GM19324 (cell line): Measurements from ENCODE around the gene D2HGDH.

Source experiments
- ATAC-seq: cut with Tn5 transposase; IDR thresholded peaks from one replicate; pipeline ENCODE4 v1.9.1; 2021; ENCODE audit warnings: mild to moderate bottlenecking, moderate library complexity; ENCODE audit not compliant: unreplicated experiment, low FRiP score

The D2HGDH gene

DNA sequence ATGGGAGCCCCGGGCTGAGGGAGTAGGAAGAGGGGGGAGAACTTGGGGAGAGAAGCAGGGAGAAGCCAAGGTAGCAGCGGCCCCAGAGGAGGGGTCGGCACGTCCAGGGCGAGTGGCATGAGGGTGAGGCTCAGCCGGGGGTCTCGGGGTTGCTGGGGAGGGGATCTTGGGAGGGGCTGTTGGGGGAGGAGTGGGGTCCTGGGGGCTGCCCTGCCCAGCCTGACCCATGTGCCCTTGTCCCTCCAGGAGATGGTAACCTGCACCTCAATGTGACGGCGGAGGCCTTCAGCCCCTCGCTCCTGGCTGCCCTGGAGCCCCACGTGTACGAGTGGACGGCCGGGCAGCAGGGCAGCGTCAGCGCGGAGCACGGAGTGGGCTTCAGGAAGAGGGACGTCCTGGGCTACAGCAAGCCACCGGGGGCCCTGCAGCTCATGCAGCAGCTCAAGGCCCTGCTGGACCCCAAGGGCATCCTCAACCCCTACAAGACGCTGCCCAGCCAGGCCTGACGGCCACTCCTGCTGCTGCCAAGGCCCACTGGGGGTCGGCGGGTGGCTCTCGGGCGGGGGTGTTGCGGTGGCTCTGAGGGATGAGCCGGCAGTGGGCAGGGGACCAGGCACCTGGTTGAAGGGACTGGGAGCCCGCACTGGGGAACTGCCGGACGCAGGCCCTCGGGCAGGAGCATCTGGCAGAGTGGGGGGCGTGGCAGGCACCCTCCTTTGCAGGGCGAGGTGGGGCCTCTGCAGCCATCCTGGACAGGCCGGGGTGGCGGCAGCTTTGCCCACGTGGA is 33.2 kb downstream of the D2HGDH start:
- ATAC-seq: no peak

DNA sequence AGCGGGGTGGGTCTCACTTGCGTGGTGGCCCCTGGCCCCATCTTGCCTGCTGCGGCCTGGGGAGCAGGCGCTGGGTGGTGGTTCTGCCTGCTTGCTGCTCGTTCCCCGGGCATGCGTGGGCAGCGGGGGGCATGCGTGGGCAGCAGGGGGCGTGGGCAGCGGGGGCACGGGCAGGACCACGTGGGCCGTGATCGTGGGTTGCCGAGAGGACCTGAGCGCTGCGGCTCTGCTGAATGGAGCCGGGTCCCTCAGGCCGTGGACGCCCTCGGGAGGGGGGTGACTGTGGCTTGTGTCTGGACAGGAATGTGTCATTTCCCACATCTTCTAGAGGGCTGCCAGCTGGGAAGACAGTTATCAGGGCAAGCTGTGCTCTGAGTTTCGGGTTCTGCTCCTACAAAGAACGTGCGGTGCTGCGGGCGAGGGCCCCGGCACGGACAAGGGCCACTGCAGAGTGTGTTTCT is 33.9 kb downstream of the D2HGDH start:
- ATAC-seq: no peak

- no peak for ATAC-seq
Observed at GRCh38 chr2:241768850-241769249, 34.4 kb downstream of the D2HGDH start.

DNA sequence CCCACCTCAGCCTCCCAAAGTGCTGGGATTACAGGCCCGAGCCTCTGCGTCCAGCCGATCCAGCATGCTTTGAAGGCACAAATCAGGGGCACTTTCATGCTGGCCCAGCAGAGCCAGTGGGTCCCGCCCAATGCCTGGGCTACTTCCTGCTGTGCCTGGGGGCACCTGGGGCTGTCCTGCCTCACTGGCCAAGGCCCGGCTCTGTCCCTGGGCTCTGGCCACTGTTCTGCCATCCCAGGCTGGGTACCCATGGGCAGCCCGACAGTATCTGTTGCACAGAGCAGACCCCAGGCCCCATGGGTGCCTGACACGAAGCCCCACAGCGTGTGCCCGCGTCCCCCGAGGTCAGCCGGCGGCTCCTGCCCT is 35.4 kb downstream of the D2HGDH start:
- no peak for ATAC-seq

DNA sequence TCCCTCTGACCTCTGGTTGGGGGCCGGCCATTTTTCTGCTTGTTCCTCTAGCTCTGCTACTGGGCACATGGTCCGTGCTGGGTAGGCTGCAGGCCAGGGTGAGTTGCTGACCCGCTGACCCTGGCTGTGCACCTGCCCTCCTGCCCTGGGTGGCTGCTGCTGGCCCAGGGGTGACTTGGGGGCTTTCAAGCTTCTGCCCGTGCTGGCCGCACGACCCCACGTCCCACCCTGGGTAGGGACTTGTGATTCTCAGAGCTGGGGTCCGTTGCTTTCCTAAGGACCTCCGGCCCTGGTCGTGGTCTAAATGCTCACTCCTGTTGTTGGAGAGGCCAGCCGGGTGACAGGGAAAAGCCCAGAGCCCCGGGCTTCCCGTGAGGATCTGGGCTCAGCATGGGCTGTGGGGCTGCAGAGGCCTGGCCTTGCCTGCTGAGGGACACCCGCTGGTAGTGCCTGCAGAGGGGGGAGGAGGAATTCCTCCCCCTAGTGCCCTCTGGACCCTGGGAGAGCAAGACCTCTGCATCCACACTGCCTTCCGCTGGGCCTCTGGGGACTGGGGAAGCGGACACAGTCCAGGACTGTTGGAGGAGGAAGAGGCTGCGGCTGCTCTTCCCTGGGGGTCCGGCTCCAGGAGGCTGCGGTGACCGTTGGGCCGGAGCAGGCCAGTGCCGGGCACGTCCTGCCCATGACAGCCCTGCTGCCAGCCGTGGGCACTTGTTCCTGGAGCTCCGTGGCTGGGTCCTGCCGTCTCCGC is 35.9 kb downstream of the D2HGDH start:
- ATAC-seq: no peak

DNA sequence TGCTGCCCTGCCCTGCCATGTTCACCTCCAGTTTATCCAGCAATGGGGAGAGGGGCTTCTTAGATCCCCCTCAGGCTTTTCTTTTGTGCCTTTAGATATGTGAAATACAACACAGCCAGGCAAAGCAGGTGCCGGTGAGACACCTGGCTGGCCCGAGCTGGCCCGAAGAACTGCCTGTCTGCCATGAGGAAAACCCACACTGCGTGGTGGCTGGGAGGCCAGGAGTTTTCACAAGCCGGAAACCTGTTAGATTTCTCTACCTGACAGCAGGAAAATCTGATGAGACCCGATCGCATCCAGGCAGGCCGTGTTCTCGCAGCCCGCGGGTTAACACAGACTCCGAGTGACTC is 36.5 kb downstream of the D2HGDH start:
- ATAC-seq: no peak

- ATAC-seq: no peak
Observed at GRCh38 chr2:241771286-241772062, 37.0 kb downstream of the D2HGDH start.

GRCh38 chr2:241772063-241772499 is 37.7 kb downstream of the D2HGDH start:
- no peak for ATAC-seq

DNA sequence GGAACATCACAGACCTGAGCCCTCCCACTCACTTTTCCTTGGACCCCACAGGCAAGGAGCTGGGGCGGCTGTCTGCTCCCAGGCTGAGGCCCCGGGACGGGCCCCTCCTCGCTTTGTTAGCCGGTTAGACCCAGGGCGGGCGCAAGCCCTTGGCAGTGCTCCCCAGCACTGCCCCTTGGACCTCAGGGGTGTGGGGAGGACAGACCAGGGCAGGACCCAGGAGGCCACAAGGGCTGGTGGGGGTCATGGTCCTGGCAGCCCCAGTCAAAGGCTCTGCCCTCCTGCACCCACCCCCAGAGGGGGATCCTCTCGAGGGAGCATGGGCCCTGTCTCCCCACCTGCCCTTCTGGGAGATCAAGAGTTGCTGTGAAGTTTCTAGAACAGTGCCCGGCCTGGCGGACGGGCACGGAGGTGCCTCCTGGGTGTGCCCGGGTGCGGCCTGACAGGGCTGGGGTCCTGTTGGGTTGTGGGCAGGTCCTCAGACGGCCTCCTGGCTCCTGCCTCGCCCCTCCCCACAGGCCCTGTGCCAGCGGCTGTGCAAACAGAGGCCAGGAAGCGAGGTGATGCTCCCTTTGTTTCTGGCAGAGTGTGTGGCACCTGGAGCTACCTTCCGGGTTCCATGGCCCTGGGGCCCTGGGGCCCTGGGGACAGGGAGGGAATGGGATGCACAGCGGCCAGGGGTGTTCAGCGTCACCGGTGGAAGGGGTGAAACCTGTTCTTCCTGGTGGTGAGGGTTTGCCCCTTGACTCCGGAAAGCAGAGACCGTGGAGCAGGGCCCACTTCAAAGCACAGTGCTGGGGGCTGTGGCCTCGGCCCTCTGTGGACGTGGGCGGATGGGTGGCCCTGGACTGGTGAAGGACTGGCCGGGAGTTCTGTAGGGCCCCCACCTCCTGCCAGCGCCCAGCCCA is 39.3 kb downstream of the D2HGDH start:
- ATAC-seq: no peak

DNA sequence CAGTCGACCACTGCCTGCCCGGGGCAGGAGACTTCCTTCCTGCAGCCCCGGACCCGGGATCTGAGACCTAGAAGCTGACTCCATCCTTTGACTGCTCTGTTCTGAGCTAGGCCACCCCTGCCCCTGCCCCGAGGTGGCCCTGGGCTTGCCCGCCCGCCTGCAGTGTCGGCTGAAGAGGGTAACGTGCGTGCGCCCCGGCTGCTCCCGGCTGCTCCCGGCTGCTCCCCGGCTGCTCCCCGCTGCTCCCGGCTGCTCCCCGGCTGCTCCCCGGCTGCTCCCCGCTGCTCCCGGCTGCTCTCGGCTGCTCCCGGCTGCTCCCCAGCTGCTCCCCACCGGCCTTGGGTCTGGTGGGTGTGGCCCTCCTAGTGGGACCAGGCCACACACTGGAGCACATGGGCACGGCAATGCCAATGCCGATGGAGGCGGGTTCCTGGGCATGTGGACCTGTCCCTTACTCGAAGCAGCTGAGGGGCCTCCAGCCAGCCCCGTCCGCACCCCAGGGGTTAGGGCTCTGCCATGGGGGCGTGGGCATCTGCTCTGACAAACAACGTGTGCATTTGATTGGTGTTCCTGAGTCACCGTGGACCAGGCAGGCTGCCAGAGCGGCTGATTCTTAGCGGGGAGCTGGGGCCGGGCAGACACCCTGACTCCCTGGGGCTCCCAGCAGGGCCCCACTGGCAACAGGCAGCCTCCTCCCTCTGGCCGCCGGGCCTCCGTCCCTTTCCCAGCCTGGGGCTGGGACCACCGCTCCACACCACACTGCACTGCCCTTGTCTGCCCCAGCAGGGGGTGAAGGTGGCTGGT is 40.2 kb downstream of the D2HGDH start:
- no peak for ATAC-seq

- ATAC-seq: no peak
Observed at GRCh38 chr2:241775223-241776177, 41.1 kb downstream of the D2HGDH start.

DNA sequence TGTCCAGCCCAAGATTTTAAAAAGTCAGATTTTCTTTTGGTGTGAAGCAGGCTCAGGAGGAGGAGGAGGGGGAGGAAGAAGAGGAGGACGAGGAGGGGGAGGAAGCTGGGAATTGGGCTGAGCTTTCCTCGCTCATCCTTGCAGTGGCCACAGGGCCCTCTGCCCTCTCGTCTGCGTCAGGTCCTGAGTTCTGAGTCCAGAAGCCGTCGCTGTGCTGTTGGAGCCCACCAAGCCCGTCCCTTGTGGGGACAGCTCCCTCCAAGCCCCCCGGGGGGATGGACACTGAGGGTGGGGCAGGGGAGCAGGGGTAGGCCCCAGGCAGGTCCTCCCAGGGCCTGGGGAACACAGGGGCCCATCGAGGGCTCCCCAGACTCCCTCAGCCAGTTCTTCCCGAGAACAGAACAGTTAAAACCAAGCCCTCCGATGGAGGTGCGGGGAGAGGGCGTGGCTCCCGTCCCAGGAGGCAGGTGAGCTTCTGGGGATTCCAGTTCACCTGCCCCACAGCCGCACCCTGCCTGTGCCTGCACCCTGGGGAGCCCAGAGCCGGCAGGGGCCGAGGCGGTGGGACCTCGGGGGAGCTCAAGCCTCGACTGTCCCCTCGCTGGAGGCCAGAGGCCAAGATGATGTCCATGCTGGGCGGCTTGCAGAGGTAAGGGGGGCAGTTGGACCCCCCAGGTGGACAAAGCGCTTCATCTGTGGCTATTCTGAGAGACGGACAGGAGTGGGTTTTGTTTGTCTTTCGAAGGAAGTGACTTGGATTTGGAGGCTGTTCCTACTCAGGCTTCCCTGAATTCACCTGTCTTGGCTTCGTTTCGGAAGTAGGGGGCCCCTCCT is 42.1 kb downstream of the D2HGDH start, which contains the start of gene GAL3ST2:
TSS of gene GAL3ST2 (plus strand) at position 487 of the 834 bp plus-strand sequence. CDS start at position 621, 134 bp downstream.
- ATAC-seq: no peak

GRCh38 chr2:241777170-241777685 is 42.8 kb downstream of the D2HGDH start:
- no peak for ATAC-seq

DNA sequence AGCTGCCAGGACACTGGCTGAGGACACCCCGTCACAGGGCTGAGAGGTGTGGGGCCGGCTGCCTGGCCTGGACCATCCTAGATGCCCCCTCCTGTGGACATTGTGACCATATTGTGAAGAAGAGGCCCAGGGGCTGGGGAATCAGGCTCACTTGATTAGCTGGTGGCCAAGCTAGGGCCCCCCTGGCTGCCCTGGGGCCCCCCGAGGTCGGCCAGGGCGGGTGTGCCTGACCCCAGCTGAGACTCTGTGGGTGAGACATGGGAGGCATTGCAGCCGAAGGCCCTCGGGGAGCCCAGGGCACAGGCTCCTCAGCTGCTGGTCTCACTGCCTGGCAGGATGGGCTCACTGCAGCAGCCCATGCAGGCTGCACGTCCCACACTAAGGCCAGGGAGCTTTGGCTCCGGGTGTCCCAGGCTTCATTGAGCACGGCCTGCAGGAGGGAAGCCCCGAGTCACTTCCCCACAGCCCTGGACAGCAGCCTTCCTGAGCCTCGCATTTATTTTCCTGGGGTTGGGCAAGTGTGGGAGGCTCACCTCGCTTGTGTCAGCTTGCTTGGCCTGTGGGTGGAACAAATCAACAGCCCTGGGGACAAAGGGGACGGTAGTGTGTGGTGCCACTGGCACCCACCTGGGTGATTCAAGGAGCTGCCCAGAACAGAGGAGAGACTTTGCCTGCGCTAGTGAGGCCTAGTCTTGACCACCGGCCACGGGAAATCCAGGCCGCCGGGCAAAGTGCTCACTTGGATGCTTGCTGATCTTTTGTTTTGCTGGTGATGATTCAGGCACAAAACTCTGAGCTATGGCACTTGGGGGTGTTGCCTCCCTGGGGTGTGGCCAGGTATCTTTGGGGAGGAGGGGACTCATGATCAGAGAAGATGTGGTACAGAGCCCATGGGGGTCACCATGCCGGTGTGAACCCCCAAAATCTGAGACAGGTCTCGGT is 43.5 kb downstream of the D2HGDH start:
- no peak for ATAC-seq

GRCh38 chr2:241780939-241781569 is 46.6 kb downstream of the D2HGDH start:
- no peak for ATAC-seq
